ENCODE measurements around the gene OTOP2. TPM values are rescaled to one million over a fixed set of nuclear protein-coding genes. Genes with fewer than 3 reads are reported as not detected.

OTOP2 gene
- total RNA-seq, 2 experiments from 2014 or later: not detected

GRCh38 chr17:74949455-74950115 lies 25.5 kb downstream of the OTOP2 start:
- no peak overlapping the region for H3K27ac Mint-ChIP-seq
- no peak for DNase-seq
- intact Hi-C loops (cut with DNase I, micrococcal nuclease): no loop called here
- ATAC-seq: no peak
- H3K36me3 Mint-ChIP-seq (ENCODE audit: low read depth): no peaks in the 10 kb centered on the region
- CTCF ChIA-PET: interaction anchor here (0.6 to 3.5 kb wide), 5 partner anchors 12 to 165 kb away, joined by 3 to 18 read pairs (median 4); no protein-coding TSS in a partner anchor
- no peaks in the 10 kb centered on the region for H3K9me3 Mint-ChIP-seq (ENCODE audit: low read depth)
- no peak overlapping the region for H3K4me3 Mint-ChIP-seq
- peaks cover 3% of the 10 kb centered on the region for H3K27me3 Mint-ChIP-seq
- POLR2A ChIA-PET: interaction anchor here (0.6 kb wide), 1 partner anchor 33 kb away, joined by 4 read pairs; no protein-coding TSS in a partner anchor
- peaks cover 2% of the 10 kb centered on the region for H3K4me1 Mint-ChIP-seq

DNA sequence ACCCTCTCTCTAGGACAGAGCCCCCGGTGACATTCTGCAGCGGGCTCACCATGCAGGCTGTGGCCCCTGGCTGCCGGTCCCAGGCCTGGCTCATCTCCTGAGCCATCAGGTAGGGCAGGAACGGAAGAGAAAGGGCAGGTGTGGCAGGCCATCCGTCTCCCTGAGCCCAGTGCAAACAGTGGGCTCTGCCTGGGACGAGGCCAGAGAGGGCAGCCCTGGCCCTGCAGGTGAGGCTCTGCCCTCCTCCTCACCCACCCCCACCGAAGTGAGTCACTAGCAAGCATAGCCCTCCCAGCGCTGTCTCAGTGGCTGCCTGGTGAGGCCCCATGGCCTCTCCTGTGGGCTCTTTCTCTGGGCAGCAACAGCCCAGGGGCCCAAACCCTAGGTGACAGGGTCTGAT lies 26.1 kb downstream of the OTOP2 start:
- H3K36me3 Mint-ChIP-seq (ENCODE audit: low read depth): no peaks in the 10 kb centered on the region
- H3K27ac Mint-ChIP-seq: no peak overlapping the region
- CTCF ChIA-PET: interaction anchor here (0.7 to 3.5 kb wide), 4 partner anchors 11 to 164 kb away, joined by 3 to 18 read pairs (median 4); no protein-coding TSS in a partner anchor
- POLR2A ChIA-PET: no interaction called here
- ATAC-seq (no peak), DNase-seq (no peak)
- peaks cover 2% of the 10 kb centered on the region for H3K4me1 Mint-ChIP-seq
- peaks cover 2% of the 10 kb centered on the region for H3K27me3 Mint-ChIP-seq
- no peaks in the 10 kb centered on the region for H3K9me3 Mint-ChIP-seq (ENCODE audit: low read depth)
- no peak overlapping the region for H3K4me3 Mint-ChIP-seq
- intact Hi-C loops (cut with DNase I, micrococcal nuclease): no loop called here

GRCh38 chr17:74951065-74951464 lies 27.0 kb downstream of the OTOP2 start:
- CTCF ChIA-PET: interaction anchor here (3.5 kb wide), 1 partner anchor 10 kb away, joined by 18 read pairs; no protein-coding TSS in a partner anchor
- no peaks in the 10 kb centered on the region for H3K9me3 Mint-ChIP-seq (ENCODE audit: low read depth)
- POLR2A ChIA-PET: no interaction called here
- H3K27ac Mint-ChIP-seq: no peak overlapping the region
- ATAC-seq (no peak), DNase-seq (no peak)
- no peaks in the 10 kb centered on the region for H3K27me3 Mint-ChIP-seq
- H3K4me3 Mint-ChIP-seq: no peak overlapping the region
- no peaks in the 10 kb centered on the region for H3K36me3 Mint-ChIP-seq (ENCODE audit: low read depth)
- intact Hi-C loops (cut with DNase I, micrococcal nuclease): no loop called here
- no peaks in the 10 kb centered on the region for H3K4me1 Mint-ChIP-seq

DNA sequence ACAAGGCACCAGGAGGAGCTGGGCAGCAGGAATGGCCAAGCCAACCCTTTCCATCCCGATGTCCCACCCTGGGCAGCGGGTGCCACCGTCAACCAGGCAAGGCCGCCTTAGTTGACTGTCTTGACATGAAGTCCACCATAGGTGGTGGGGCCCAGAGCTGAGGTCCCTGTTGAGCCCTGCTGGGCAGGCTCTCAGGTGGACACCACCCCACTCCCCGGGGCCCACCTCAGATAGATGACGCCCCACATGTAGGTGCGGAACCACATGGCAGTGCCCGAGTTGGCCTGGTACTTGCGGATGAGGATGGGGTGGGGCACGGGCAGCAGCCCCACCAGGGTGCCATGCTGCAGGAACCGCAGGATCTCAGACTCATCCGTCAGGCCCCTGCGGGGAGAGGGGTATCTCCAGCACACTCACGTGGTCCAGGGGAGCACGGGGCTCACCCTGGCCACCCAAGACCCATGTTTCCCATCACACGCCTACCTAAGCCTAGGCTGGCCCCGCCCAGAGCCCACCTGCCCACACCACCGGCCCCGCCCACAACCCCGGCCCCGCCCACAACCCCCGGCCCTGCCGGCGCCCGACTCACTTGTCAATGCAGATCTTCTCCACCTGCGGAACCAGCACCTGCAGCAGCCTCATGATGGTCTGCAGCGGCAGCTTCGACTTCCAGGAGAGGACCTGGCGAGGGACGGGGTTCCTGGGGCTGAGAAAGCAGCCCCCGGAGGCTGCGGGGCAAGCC lies 27.8 kb downstream of the OTOP2 start:
- no peaks in the 10 kb centered on the region for H3K36me3 Mint-ChIP-seq (ENCODE audit: low read depth)
- CTCF ChIA-PET: interaction anchor here (0.8 to 3.5 kb wide), 2 partner anchors 9 kb away, joined by 4 to 18 read pairs; no protein-coding TSS in a partner anchor

GRCh38 chr17:74952431-74953133 lies 28.5 kb downstream of the OTOP2 start:
- Mint-ChIP-seq H3K27me3 (no peaks in the 10 kb centered on the region), H3K4me3 (no peak overlapping the region), H3K27ac (no peak overlapping the region), H3K36me3 (ENCODE audit: low read depth) (no peaks in the 10 kb centered on the region), H3K9me3 (ENCODE audit: low read depth) (no peaks in the 10 kb centered on the region), H3K4me1 (no peaks in the 10 kb centered on the region)
- ChIA-PET POLR2A (no interaction called here), CTCF (interaction anchor here (0.8 to 0.9 kb wide), 2 partner anchors 9 to 161 kb away, joined by 3 to 4 read pairs; no protein-coding TSS in a partner anchor)
- ATAC-seq: no peak
- DNase-seq: no peak
- intact Hi-C loops (cut with DNase I, micrococcal nuclease): no loop called here

More for the DNA sequence above, 27.8 kb downstream of the OTOP2 start:
- H3K9me3 Mint-ChIP-seq (ENCODE audit: low read depth): no peaks in the 10 kb centered on the region
- ATAC-seq (no peak), DNase-seq (no peak)
- H3K4me3 Mint-ChIP-seq: no peak overlapping the region
- H3K27me3 Mint-ChIP-seq: no peaks in the 10 kb centered on the region
- no peaks in the 10 kb centered on the region for H3K4me1 Mint-ChIP-seq
- intact Hi-C loops (cut with DNase I, micrococcal nuclease): no loop called here
- POLR2A ChIA-PET: no interaction called here
- H3K27ac Mint-ChIP-seq: no peak overlapping the region

DNA sequence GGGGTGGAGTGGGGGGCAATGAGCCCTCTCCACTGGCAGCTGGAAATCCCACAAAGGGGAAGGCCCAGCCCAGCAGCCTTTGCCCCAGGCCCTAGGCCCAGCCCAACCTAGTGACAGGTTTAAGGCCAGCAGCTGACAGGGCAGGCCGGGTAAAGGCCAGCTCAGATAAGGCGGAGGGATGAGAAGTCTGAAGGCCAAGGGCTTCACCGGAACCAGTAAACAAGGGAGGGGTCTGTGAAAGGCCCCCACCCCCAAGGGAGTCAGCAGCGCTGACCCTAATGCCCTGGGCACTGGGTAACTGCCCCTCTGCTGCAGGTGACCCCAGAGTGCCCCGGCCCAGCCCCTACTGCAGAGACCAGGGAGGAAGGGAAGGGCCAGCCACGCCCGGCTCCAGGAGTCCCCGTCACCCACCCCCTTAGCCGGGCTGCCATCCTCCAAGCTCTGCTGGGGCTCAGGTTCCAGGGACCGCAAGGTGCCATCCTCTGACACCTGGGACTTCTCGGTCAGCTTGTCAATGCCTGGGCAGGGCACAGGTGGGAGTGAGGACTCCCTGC lies 29.1 kb downstream of the OTOP2 start:
- Mint-ChIP-seq H3K36me3 (ENCODE audit: low read depth) (no peaks in the 10 kb centered on the region), H3K27me3 (no peaks in the 10 kb centered on the region), H3K27ac (no peak overlapping the region), H3K4me1 (no peaks in the 10 kb centered on the region), H3K9me3 (ENCODE audit: low read depth) (no peaks in the 10 kb centered on the region), H3K4me3 (no peak overlapping the region)
- ATAC-seq: no peak
- ChIA-PET POLR2A (no interaction called here), CTCF (interaction anchor here (0.6 to 0.9 kb wide), 2 partner anchors 160 to 217 kb away, joined by 3 read pairs; no protein-coding TSS in a partner anchor)
- DNase-seq: no peak
- intact Hi-C loops (cut with DNase I, micrococcal nuclease): no loop called here

DNA sequence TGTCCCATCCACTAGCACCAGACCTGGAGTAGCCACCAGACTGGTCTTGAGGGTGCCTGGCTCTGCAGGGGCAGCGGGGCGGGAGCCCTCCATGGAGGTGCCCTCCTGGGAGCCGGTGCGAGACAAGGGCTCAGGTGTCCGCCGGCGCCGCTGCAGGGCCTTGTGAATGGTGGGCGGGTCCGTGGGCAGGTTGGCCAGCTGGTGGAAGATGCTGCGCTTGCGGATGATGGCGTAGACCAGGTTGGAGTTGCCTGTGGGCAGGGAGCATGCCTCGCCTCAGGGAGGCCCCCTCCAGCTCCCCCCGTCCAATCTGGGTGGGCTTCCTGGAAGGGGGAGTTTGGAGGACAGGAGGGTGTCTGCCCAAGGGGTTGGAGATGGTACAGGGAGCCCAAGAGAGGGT lies 30.0 kb downstream of the OTOP2 start:
- CTCF ChIA-PET: interaction anchor here (0.7 kb wide), 1 partner anchor 35 kb away, joined by 3 read pairs; no protein-coding TSS in a partner anchor
- H3K4me1 Mint-ChIP-seq: no peaks in the 10 kb centered on the region
- ATAC-seq: no peak

GRCh38 chr17:74954665-74955421 lies 30.8 kb downstream of the OTOP2 start:
- H3K27ac Mint-ChIP-seq: no peak overlapping the region
- intact Hi-C loops (cut with DNase I, micrococcal nuclease): no loop called here
- no peaks in the 10 kb centered on the region for H3K36me3 Mint-ChIP-seq (ENCODE audit: low read depth)
- no peak overlapping the region for H3K4me3 Mint-ChIP-seq
- no peak for DNase-seq
- no peaks in the 10 kb centered on the region for H3K9me3 Mint-ChIP-seq (ENCODE audit: low read depth)
- ATAC-seq: no peak
- CTCF ChIA-PET: interaction anchor here (0.7 to 1.0 kb wide), 2 partner anchors 34 to 67 kb away, joined by 3 read pairs; no protein-coding TSS in a partner anchor
- H3K27me3 Mint-ChIP-seq: no peaks in the 10 kb centered on the region
- H3K4me1 Mint-ChIP-seq: no peaks in the 10 kb centered on the region
- POLR2A ChIA-PET: no interaction called here

More for the DNA sequence above, 30.0 kb downstream of the OTOP2 start:
- POLR2A ChIA-PET: no interaction called here
- DNase-seq: no peak
- Mint-ChIP-seq H3K27me3 (no peaks in the 10 kb centered on the region), H3K27ac (no peak overlapping the region), H3K9me3 (ENCODE audit: low read depth) (no peaks in the 10 kb centered on the region), H3K4me3 (no peak overlapping the region), H3K36me3 (ENCODE audit: low read depth) (no peaks in the 10 kb centered on the region)
- intact Hi-C loops (cut with DNase I, micrococcal nuclease): no loop called here

- Mint-ChIP-seq H3K36me3 (ENCODE audit: low read depth) (no peaks in the 10 kb centered on the region), H3K9me3 (ENCODE audit: low read depth) (no peaks in the 10 kb centered on the region), H3K27me3 (no peaks in the 10 kb centered on the region), H3K4me3 (no peak overlapping the region), H3K4me1 (peaks cover 3% of the 10 kb centered on the region), H3K27ac (no peak overlapping the region)
- ATAC-seq: no peak
- intact Hi-C loops (cut with DNase I, micrococcal nuclease): no loop called here
- POLR2A ChIA-PET: no interaction called here
- DNase-seq: no peak
- CTCF ChIA-PET: interaction anchor here (1.0 to 3.9 kb wide), 7 partner anchors 20 to 220 kb away, joined by 3 to 31 read pairs (median 7); partner anchors contain the start of genes OTOP2, RAB37 and USH1G
Observed at GRCh38 chr17:74956093-74956492, 32.0 kb downstream of the OTOP2 start.

- DNase-seq (peak; percentile 89), ATAC-seq (peak; percentile 60)
- peaks cover 6% of the 10 kb centered on the region for H3K4me1 Mint-ChIP-seq
- no peaks in the 10 kb centered on the region for H3K9me3 Mint-ChIP-seq (ENCODE audit: low read depth)
- H3K4me3 Mint-ChIP-seq: no peak overlapping the region
- no peaks in the 10 kb centered on the region for H3K36me3 Mint-ChIP-seq (ENCODE audit: low read depth)
- CTCF ChIA-PET: interaction anchor here (0.5 to 3.9 kb wide), 28 partner anchors 10 to 471 kb away, joined by 3 to 31 read pairs (median 4); partner anchors contain the start of genes CDR2L, HID1, OTOP2 and USH1G
- POLR2A ChIA-PET: interaction anchor here (0.6 to 0.7 kb wide), 2 partner anchors 111 to 235 kb away, joined by 3 read pairs; no protein-coding TSS in a partner anchor
- no peaks in the 10 kb centered on the region for H3K27me3 Mint-ChIP-seq
- H3K27ac Mint-ChIP-seq: no peak overlapping the region
- intact Hi-C loops (cut with DNase I, micrococcal nuclease): loop anchor here (1.0 to 2.0 kb wide), 4 partner anchors 35 to 213 kb away; partner anchors contain the start of gene USH1G (in 2 of the 2)
Observed at GRCh38 chr17:74957935-74958740, 34.1 kb downstream of the OTOP2 start.
